ENCODE measurements around the gene PER1.
A peak's percentile ranks its signal among the peaks of the same experiment; 100 is the strongest.
"Not testable (repeated sequence)": the region's sequence is repeated elsewhere in the genome, so short reads cannot be mapped to it uniquely, and the experiment has no call there.

PER1 gene

DNA sequence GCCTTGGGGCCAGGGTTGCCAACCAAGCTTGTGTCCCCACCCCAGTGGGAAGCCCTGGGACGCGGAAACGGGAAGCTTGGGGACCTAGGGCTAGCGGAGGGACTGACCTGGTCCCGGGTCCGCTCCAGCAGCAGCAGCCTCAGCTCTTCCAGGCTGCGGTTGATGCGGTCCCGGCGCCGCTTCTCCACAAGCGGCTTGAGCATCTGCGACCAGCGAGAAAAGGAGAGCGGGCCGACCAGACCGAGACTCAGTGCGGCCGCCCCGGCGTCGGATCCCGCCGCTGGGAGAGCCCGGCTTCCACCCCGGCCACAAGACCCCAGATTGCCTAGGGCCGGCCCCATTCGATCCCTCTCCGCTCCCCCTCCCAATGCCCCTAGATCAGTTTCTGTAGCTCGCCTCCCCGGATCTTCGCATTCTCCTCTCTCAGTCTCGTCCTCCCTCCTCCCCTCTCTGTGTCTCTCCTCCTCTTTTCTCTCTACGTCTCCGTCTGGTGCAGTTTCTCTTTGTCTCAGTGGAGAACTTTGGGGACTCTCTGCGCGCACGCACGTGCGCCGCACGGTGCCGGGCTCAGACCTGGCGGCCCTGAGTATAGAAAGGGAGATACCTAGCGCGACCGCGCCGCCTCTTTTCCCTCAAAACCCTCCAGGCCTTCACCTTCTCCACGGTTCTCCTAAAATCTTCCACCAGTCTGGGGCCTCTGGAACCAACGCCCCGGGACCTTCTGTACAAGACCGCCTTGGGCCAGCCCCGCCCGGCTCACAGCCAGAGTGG, 29.1 kb downstream of the PER1 start:
- DNase-seq (ENCODE audit: low read depth in 2 of 2, low spot score in 1 of 2), result no peak

DNA sequence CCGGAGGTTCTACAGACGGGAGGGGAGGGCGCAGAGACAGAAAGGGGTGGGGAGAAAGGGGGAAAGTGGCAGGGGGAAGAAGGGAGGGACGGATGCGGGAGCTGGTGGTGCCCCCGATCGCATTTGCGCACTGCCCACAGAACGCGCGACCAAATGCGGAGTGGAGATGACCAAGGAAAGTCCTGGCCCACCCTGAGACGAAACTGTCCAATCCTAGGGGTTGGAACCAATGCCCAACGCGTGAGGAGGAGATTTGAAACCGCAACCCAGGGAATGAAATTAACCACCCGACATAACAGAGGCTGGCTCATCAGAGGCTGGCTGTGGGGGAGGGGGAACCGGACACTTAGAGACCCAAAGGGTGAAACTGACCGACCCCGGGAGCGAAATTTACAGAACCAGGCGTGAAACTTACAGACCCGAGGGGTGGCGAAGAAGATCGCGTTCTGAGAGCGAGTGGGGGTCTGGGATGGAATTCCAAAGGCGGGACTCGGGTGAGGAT, 29.7 kb downstream of the PER1 start:
- no peak for DNase-seq (ENCODE audit: low read depth in 2 of 2, low spot score in 1 of 2)

DNA sequence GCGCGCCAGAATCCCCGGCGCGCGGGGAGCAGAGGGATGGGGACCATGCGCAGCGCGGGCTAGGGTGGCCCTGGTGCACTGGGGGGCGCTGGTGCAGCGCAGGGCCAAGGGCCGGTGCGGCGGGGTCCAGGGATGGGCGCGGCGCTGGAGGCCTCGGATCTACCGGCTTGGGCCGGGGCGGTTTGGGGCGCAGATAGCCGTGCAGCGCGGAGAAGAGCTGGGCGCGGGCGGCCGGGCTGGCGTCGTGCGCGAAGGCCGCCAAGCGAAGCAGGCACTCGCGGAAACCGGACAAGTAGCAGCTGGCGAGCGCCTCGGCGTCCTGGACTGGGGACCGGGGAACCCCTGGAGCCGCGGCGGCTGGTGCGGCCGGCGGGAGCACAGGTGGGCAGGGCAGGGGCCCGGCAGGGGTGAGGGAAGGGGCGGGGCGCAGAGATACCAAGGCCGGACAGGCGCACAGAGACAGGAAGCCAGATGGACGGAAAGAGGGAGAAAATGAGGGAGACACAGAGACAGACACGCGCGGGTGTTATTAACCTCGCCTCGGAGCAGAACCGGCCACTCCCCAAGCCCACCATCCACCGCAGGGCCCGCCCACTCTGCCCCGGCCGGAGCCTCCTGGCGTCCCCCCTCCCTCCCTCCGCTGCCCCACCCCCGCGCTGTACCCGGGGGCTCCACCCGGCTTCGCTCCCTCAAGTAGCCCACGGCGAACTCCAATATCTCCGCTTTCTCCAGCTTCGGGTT, 30.4 kb downstream of the PER1 start:
- DNase-seq (ENCODE audit: low read depth in 2 of 2, low spot score in 1 of 2), result no peak

DNA sequence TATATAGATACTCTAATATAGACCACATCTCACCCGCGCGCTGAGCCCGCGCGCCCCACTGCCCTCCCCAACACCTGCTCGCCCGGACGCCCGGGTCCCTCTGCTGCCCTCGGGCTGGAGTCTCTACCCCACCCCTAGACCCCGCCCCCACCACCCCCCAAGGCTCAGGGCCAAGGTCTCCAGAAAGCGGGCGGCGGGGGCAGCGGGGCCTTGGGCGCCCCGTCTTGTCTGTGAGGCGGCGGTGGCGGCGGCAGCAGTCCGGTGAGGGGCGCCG, 30.9 kb downstream of the PER1 start:
- no peak for DNase-seq (ENCODE audit: low read depth in 2 of 2, low spot score in 1 of 2)

DNA sequence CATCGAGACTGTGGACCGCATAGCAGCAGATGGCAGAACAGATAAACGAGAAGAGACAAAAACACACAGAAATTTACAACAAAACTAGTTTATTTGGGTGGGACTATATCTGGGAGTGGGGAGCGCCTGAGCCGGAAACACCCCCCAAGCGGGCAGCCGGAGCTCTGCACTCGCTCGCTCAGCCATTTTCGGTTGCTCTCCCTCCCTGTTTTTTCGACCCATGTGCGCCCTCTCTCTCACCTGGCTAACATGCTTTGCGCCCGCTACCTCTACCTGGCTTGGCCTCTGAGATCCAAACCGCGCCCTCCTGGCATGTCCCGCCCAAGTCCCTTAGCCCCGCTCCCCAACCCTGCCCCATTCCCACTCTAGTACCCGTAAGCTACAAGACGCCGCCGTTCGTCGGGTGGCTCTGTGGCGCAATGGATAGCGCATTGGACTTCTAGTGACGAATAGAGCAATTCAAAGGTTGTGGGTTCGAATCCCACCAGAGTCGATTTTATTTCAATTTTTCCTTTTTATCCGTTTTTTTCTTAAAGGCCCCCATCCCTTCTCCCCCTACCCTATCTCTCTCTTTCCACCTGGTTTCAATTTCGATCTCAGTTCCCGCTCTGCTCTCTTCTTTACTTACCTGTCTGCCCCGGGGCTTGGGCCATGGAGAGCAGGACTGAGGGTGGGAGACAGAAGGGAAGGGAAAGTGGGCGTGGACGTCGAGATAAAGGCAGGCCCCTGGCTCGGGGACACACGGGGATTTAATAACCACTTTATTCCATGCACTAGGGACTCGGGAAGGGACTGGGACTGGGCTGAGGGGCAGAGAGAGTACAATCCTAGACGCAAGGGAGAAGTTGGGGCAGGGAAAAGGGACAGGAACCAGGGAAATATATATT, 31.4 kb downstream of the PER1 start:
- DNase-seq (ENCODE audit: low read depth in 2 of 2, low spot score in 1 of 2), result peak in 1 of 2 donors; percentile 56

DNA sequence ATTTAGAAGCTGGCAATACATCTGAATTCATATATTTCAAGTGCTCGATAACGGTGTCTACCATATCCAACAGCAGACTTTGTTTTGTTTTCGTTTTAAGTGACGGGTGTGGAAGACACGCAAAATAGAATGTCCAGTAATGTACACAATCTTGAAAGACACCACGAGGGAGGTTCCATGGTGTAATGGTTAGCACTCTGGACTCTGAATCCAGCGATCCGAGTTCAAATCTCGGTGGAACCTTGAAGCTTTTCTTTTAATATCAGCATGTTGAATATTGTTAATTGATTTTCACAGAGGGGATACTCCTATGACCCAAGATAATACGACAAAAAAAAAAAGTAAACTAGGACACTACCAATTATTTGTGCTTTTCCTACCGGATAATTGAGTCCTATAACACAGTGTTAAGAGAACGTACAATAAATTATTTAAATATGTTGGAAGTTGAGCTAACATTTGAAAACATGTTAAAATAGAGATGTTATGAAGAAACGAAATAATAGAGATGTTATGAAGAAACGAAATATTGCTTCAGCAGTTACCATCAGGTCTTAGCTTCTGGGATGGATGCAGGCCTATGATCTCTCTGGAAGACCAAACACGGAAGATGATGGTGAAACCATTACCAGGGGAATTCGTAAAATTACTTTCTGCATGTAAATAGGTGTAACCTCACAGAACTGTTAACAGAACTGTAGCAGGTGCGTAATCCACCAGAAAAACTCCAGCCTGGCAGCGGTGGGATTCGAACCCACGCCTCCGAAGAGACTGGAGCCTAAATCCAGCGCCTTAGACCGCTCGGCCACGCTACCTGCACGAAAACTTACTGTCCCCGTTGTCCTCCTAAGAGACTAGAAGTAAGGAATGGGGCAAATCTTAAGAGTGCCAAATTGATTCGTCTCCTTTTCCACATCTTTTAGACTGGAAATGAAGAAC, 32.4 kb downstream of the PER1 start:
- DNase-seq (ENCODE audit: low read depth in 2 of 2, low spot score in 1 of 2), result peak; percentile 59 to 77

DNA sequence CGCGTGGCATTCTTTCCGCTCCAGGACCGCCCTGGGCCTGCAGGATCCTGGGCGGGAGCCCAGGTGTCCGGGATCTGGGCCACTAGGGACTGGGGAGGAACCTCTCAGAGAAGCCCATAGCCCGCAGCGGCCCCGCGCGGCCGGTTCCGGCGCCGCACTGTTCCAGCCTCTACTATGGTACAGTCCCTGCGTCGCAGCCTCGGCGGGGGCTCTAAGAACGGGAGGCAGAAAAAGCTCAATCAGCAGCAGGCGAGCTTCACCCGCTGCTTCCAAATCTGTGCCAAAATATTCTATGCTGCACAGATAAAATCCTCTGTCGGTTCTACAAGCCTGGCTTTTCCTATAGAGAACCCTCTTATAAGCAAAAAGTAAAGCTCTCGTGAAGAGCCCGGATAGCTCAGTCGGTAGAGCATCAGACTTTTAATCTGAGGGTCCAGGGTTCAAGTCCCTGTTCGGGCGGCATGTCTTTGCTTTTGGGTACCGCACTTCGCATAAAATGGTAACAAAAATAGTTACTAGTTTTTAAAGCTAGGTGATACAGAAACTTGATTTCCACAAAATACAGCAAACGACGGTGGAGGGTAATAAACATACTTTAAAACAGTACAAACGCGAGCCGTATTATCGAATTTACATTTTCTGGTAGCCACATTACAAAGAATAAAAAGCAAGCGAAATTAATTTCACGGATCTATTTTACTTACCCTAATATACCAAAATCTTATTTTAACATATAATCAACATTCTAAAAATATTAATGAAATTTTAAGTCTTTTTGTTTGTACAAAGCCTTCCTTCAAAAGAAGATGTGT, 33.2 kb downstream of the PER1 start:
- DNase-seq (ENCODE audit: low read depth in 2 of 2, low spot score in 1 of 2), result peak; percentile 70 to 71

DNA sequence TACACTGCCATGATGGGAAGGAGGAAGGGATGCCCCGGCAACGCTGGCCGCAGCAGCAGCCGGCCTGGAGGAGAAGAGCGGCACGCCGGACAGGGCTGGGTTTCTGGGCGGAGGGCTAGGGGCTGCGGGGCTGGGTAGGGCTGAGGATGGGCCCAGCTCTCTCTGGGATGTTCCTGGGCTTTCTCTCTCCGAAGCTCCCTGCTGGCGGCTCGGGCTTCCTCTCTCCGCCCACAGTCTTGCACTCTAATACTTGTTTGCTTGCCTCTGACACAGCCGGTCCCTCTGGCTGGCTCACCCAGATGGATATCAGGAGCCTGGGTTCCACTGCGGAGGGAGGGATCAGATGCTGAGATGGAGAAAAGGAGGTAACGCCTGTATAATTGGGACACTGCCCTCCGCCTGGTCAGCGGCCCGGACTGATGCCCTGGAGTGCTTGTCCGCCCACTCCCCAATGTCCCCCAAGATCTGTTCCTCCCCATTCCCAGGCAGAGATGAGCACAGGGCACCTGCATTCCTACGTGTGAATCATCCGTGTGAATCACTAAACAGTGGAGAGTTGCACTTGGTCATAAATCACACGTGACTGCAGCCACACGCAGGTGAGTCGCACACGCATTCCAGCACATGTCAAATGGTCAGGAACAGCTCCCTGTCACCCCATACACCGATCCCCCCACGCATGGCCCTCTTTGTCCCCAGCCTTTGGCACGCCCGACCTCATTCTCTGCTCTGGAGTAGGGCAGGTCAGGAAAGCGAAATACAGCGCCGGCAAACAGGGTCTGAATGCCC, 34.0 kb downstream of the PER1 start, which contains the start of gene ALOXE3:
Gene ALOXE3, minus strand, starts transcription at position 535 of the 789 bp plus-strand sequence. Its CDS starts 524 bp downstream, at position 11.
- DNase-seq (ENCODE audit: low read depth in 2 of 2, low spot score in 1 of 2), result no peak

DNA sequence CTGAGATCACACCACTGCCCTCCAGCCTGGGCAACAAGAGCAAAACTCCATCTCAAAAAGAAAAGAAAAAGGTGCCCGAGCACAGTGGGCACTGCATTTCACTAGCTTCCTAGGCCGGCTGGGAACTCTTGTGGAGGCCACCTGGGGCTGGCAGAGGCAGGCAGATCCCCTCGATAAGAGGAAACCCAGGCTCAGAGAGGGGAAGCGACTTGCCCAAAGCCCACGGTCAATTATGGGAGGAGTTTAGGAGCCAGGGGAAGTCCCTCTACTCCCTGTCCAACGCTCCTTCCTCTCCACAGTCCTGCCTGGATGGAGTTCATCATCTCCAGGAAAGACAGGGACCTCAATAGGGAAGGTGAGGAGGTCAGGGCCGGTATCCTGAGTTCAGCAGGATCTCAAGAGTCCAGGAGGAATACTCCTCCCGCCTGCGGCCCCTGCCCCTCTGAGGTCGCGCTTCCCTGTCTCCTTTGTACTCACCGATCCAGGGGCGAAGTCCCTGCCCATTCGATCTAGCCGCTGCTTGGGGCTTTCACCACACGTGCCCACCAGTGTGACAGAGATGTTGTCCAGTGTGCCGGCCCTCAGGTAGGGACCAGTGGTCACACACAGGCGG, 34.7 kb downstream of the PER1 start:
- DNase-seq (ENCODE audit: low read depth in 2 of 2, low spot score in 1 of 2), result no peak

DNA sequence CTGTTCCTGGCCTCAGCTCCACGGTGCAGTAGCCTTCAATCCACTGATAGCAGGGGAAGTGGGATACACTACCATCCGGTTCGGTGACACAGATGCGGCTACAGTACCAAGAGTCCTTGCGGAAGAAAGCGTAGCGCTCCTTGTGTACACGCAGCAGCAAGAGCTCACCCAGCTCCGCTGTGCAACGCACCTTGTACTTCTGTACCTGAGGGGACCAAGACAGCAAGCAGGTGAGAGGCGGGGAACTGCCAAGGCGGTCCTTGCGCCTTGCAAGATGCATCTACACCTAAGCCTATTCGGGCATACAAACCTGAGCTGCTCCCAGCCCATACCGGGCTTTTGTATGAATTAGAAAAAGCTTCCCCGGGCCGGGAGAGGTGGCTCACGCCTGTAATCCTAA, 35.4 kb downstream of the PER1 start:
- DNase-seq (ENCODE audit: low read depth in 2 of 2, low spot score in 1 of 2), result no peak

DNA sequence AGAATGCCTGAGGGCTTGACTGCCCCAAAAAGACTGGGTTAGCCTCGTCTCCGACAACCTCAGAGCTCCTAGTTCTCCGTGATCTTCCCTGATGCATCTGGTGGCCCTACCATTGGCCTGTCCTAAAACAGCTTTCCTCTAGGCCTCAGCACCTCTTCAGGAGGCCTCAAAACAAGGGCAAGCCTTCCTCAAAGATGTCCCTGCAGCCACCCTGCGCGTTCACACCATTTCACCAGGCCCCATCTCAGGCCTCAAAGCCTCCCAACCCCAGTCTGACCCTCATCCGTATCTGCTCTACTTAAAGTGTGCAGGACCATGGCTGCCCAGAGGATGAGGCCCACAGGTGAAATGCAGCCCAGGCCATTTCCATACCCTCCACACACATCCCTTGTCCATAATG, 41.3 kb downstream of the PER1 start:
- no peak for DNase-seq (ENCODE audit: low read depth in 2 of 2, low spot score in 1 of 2)

DNA sequence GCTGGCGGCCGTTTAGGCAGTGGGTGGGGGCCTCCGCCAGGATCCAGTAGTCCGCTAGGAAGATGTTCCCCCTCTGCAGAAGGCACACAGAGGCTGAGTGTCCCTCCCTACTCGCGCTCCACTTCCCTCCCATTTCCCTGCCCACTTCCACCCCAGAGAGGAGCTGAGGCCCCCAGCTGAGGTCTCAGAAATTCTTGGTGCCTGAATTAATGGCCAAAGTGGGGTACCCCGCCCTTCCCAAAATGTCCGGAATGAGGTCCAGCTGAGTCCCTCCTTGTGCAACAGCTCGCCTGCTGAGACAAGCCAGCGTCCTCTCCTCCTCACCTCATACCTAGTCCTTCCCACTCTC, 41.8 kb downstream of the PER1 start:
- no peak for DNase-seq (ENCODE audit: low read depth in 2 of 2, low spot score in 1 of 2)

DNA sequence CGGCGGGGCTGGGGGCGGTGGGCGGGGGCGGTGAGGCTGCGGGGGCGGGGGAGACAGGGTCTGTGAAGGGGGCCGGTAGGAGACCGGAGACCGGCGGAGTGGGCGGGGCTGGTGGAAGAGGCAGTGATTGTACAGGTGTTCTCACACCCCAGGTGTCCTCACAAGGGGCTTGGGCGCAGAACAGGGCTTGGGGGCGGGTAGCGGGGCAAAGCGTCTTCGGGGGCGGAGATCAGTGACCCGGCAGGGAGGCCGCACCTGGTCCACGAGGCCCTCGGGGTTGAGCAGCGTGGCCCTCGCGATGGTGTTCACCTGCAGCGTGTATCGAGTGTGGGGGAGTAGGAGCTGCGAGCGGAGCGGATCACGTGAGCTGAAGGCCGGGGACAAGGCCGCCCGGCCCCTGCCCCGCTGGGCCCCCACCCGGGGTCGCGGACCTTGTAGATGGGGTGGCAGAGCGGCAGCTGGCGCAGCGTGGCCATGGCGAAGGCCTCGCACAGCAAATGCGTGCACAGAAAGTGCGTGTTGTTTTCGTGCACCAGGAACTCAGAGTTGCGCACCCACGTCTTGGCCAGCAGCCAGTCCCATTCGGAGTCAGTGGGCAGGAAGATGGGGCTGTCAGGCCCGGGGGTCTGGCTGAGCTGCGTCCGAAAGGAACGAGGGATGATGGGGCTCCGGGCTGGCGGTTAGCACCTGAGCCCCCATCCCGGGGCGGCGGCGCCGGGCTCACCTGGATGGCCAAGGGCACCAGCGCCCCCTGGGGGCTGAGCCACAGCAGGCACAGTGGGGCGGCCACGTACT, 42.3 kb downstream of the PER1 start:
- peak; percentile 52 to 56 for DNase-seq (ENCODE audit: low read depth in 2 of 2, low spot score in 1 of 2)

DNA sequence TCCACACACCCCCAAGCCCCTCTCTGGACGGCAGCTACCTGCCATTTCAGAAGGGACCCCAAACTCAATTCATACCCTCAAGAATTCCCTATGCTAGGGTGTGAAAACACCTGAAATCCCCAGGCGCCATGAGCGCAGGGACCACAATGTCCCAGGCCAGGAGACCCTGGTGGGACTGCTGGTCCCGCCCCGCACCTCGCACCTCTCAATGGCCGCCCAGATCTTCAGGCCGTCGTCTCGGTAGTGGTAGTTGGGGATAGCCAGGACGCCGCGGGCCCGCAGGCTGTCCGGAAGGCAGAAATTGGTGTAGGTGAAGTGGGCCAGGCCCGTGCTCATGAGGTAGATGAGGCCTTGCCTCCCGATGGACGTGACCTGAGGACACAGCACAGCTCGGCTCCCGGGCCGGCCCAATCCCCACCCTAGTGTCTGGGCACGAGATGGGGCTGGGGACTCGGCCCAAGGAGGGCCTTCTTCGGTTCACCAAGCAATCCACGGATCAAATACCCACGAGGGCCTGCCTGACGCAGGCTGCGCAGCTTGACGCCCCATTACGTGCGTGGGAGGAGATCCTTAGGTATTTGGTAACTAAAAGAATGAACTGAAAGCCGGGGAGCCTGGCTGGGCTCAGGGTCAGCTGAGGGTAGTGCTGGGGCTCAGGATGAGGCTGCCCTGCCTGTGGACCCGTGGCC, 43.1 kb downstream of the PER1 start:
- DNase-seq (ENCODE audit: low read depth in 2 of 2, low spot score in 1 of 2), result no peak

DNA sequence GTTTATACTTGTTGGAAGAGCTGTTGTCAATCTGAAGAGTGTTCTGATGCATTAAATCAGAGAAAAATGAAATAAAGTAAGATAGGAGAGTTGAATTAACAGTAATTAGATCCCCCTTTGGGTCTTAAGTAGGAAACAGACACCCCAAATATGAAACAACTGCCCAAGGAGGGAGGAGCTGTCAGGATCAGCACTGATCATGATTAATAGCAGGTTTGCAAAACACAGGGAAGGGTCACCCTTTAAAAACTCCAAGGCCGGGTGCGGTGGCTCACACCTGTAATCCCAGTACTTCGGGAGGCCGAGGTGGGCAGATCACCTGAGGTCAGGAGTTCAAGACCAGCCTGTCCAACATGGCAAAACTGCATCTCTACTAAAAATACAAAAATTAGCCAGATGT, 45.2 kb downstream of the PER1 start:
- not testable (repeated sequence) for DNase-seq (ENCODE audit: low read depth in 2 of 2, low spot score in 1 of 2)

DNA sequence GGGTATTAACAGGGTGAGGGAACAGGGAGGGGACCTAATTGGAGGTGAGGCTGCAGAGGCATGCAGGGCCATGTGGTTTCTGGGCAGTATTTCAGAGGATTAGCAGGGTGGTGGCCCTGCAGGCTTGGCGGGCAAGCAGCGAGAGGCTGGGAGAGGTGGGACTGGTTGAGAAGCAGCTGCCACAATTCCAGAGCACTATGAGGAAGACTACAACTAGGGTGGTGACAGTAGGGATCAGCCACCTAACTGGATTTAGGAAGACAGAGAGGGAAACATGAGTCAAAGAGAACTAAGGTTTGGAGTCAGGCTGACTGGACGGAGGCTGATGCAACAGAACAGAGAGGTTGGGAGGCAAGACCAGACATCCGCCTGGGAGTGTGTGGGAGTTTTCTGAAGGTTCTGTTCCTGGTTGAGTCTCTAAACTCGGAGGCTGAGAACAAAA, 46.2 kb downstream of the PER1 start:
- DNase-seq (ENCODE audit: low read depth in 2 of 2, low spot score in 1 of 2), result no peak

DNA sequence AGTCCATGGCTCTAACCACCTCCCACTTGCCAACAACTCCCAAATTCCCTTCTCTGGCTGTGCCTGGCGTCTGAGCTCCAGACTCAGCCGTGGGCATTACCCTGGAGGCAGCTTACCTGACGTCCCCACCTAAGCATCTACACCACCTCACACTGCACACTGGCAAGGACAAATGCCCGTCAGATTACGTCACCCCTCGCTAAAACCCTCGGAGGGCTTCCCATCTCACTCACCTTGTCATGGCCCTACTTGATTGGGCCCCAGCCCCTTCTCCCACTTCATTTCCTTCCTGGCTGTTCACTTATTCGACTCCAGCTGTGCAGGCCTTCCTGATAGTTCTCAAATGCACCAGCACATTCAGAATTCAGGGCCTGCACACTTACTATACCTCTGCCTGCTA, 47.3 kb downstream of the PER1 start:
- DNase-seq (ENCODE audit: low read depth in 2 of 2, low spot score in 1 of 2), result no peak
